Lower leg skin (tissue), 4 donors: Measurements from ENCODE around the gene THEM5. TPM values are rescaled to one million over a fixed set of nuclear protein-coding genes. Genes with fewer than 3 reads are reported as not detected.

Experiments
- DNase-seq, 2 donors: peaks; one replicate each; pipeline ENCODE4 v3.0.0-alpha.2; 2019; ENCODE audit warnings: low spot score in 2 of 2
- H3K4me3 ChIP-seq: fragments of 200-600 bp; sonication (generic); 2 replicates; pipeline ENCODE4 v1.5.1; 2017; ENCODE audit warnings: mild to moderate bottlenecking, low read depth; ENCODE audit not compliant: poor library complexity, severe bottlenecking
- CTCF ChIP-seq, 3 donors: fragments of 450-650 bp; IDR thresholded peaks; one replicate each; pipeline ENCODE4 v1.5.1; 2016; ENCODE audit warnings: antibody characterized with exemption in 3 of 3, mild to moderate bottlenecking in 3 of 3, moderate library complexity in 2 of 3
- POLR2A ChIP-seq, 2 donors: fragments of 450-650 bp; IDR thresholded peaks; one replicate each; pipeline ENCODE4 v1.6.1; 2016 to 2017; ENCODE audit warnings: antibody characterized with exemption in 2 of 2, mild to moderate bottlenecking in 1 of 2, moderate library complexity in 1 of 2
- WGBS, 2 donors: methylation state at CpG; one replicate each; pipeline ENCODE4 v1.1.5; 2018; 5-methylcytosine and 5-hydroxymethylcytosine counted together
- intact Hi-C: fragments of 100-400 bp; cut with DNase I; formaldehyde crosslinking; loops from one replicate; pipeline ENCODE4 v1.15.0; 2023; ENCODE audit warnings: low total_unique reads
- total RNA-seq, 4 donors: library from RNA; depleted of rRNA; stranded (reverse); fragments of >200 nt; gene quantifications; one replicate each; pipeline ENCODE4 v1.1.0, GENCODE V29; 2016

Gene THEM5
- total RNA-seq, 4 donors from 2014 or later, result 74.4 to 115 (median 88.3) TPM

- TF ChIP-seq POLR2A (IDR thresholded peaks at IDR 0.05) (no peak), CTCF (IDR thresholded peaks at IDR 0.05) (no peak)
- DNase-seq, result peak in 1 of 2 donors; percentile 37
- intact Hi-C loops, result no loop called here
- H3K4me3 ChIP-seq, result no peak overlapping the region
- 60 to 70% methylated on average over 8 of the region's 8 CpGs for WGBS, 2 donors
These were observed 44.1 kb downstream of the THEM5 start for GRCh38 chr1:151809290-151809984.

- no peak overlapping the region for H3K4me3 ChIP-seq
- no peak for DNase-seq
- intact Hi-C loops, result no loop called here
- WGBS, 2 donors, result 57 to 79% methylated on average over 1 of the region's 1 CpG
- TF ChIP-seq CTCF (IDR thresholded peaks at IDR 0.05), result no peak
- no peak for TF ChIP-seq POLR2A (IDR thresholded peaks at IDR 0.05)
These were observed 45.7 kb downstream of the THEM5 start for GRCh38 chr1:151807766-151808165.

- TF ChIP-seq POLR2A (IDR thresholded peaks at IDR 0.05) (no peak), CTCF (IDR thresholded peaks at IDR 0.05) (no peak)
- WGBS, 2 donors, result 71 to 73% methylated on average over 5 of the region's 5 CpGs
- no peak overlapping the region for H3K4me3 ChIP-seq
- intact Hi-C loops, result no loop called here
- DNase-seq, result peak in 1 of 2 donors; percentile 64
These were observed 46.4 kb downstream of the THEM5 start for GRCh38 chr1:151807131-151807530.

GRCh38 chr1:151806170-151806569 lies 47.3 kb downstream of the THEM5 start:
- DNase-seq, result peak in 1 of 2 donors; percentile 79
- intact Hi-C loops, result no loop called here
- 86 to 91% methylated on average over 7 of the region's 7 CpGs for WGBS, 2 donors
- no peak for TF ChIP-seq POLR2A (IDR thresholded peaks at IDR 0.05)
- TF ChIP-seq CTCF (IDR thresholded peaks at IDR 0.05), result no peak
- H3K4me3 ChIP-seq, result no peak overlapping the region

- 58 to 70% methylated on average over 12 of the region's 12 CpGs for WGBS, 2 donors
- H3K4me3 ChIP-seq, result no peak within 1 kb of the TSS
- TF ChIP-seq CTCF (IDR thresholded peaks at IDR 0.05) (no peak), POLR2A (IDR thresholded peaks at IDR 0.05) (no peak)
- DNase-seq, result peak in 1 of 2 donors; percentile 80
- intact Hi-C loops, result no loop called here
These were observed 48.3 kb downstream of the THEM5 start, which contains the start of gene LINGO4 for GRCh38 chr1:151805066-151805820. LINGO4 (minus strand) TSS chr1:151805419; CDS start chr1:151802704, 2,715 bp downstream.
